ENCODE data around the gene LYRM4.

The LYRM4 gene

GRCh38 chr6:5180636-5181035 is 80.1 kb downstream of the LYRM4 start:
- Histone ChIP-seq H2AK5ac (ENCODE audit: low read length) (no peak overlapping the region), H3K79me2 (ENCODE audit: control insufficient read depth, insufficient read depth, low read length, poor library complexity) (no peaks in the 10 kb centered on the region), H3K4ac (ENCODE audit: low read depth, low read length) (no peak overlapping the region), H3K27ac (ENCODE audit: low read depth, low read length) (no peak overlapping the region), H2BK12ac (ENCODE audit: low read length) (no peak overlapping the region), H3K14ac (ENCODE audit: low read length) (no peak overlapping the region), H2BK120ac (ENCODE audit: insufficient read depth, low read length, poor library complexity) (no peak overlapping the region), H3K9ac (ENCODE audit: low read length) (no peak overlapping the region), H3K9me3 (ENCODE audit: insufficient read depth, low read depth, low read length) (no peaks in the 10 kb centered on the region), H3K36me3 (ENCODE audit: control insufficient read depth in 1 of 2, insufficient read depth in 2 of 2, low read length in 2 of 2) (no peaks in the 10 kb centered on the region), H4K12ac (ENCODE audit: low read depth, low read length) (no peak overlapping the region), H3K4me1 (ENCODE audit: control insufficient read depth in 1 of 2, insufficient read depth in 2 of 2, low read length in 2 of 2) (peaks cover 3 to 9% of the 10 kb centered on the region in 2 experiments), H3K18ac (ENCODE audit: low read length) (no peak overlapping the region), H3K4me3 (ENCODE audit: low read depth, low read length) (no peak overlapping the region), H4K8ac (ENCODE audit: low read depth, low read length) (no peak overlapping the region), H2BK5ac (ENCODE audit: low read depth, low read length, poor library complexity) (no peak overlapping the region), H2AFZ (ENCODE audit: insufficient read depth, low read length, poor library complexity) (no peak overlapping the region), H3K79me1 (ENCODE audit: low read length) (no peaks in the 10 kb centered on the region), H3K23ac (ENCODE audit: low read length) (peak overlapping the region; percentile 9), H3K4me2 (ENCODE audit: low read length) (no peak overlapping the region), H3K27me3 (ENCODE audit: insufficient read depth, low read length) (no peaks in the 10 kb centered on the region), H4K91ac (ENCODE audit: low read depth, low read length) (no peak overlapping the region)
- DNase-seq, result peak in 1 of 2 donors; percentile 52
- WGBS (ENCODE audit: extremely low coverage, insufficient coverage, insufficient read length), result no CpG with 5 or more reads among the region's 4 CpGs

GRCh38 chr6:5179917-5180316 is 80.8 kb downstream of the LYRM4 start:
- Histone ChIP-seq H2AK5ac (ENCODE audit: low read length) (no peak overlapping the region), H2BK120ac (ENCODE audit: insufficient read depth, low read length, poor library complexity) (no peak overlapping the region)

GRCh38 chr6:5178806-5179205 is 81.9 kb downstream of the LYRM4 start:
- no peak for DNase-seq
- WGBS (ENCODE audit: extremely low coverage, insufficient coverage, insufficient read length), result no CpG with 5 or more reads among the region's 2 CpGs
- H3K14ac ChIP-seq (ENCODE audit: low read length), result no peak overlapping the region
- no peak overlapping the region for H2AK5ac ChIP-seq (ENCODE audit: low read length)
- H3K79me1 ChIP-seq (ENCODE audit: low read length), result no peaks in the 10 kb centered on the region
- no peak overlapping the region for H3K23ac ChIP-seq (ENCODE audit: low read length)
- no peaks in the 10 kb centered on the region for H3K9me3 ChIP-seq (ENCODE audit: insufficient read depth, low read depth, low read length)
- H4K8ac ChIP-seq (ENCODE audit: low read depth, low read length), result no peak overlapping the region
- no peak overlapping the region for H3K4me2 ChIP-seq (ENCODE audit: low read length)
- H2BK5ac ChIP-seq (ENCODE audit: low read depth, low read length, poor library complexity), result no peak overlapping the region
- H3K27me3 ChIP-seq (ENCODE audit: insufficient read depth, low read length), result no peaks in the 10 kb centered on the region
- no peak overlapping the region for H3K27ac ChIP-seq (ENCODE audit: low read depth, low read length)
- no peaks in the 10 kb centered on the region for H3K36me3 ChIP-seq (ENCODE audit: control insufficient read depth in 1 of 2, insufficient read depth in 2 of 2, low read length in 2 of 2)
- H3K4me3 ChIP-seq (ENCODE audit: low read depth, low read length), result no peak overlapping the region
- H3K79me2 ChIP-seq (ENCODE audit: control insufficient read depth, insufficient read depth, low read length, poor library complexity), result no peaks in the 10 kb centered on the region
- no peak overlapping the region for H3K9ac ChIP-seq (ENCODE audit: low read length)
- no peak overlapping the region for H4K91ac ChIP-seq (ENCODE audit: low read depth, low read length)
- H2BK120ac ChIP-seq (ENCODE audit: insufficient read depth, low read length, poor library complexity), result no peak overlapping the region
- H3K18ac ChIP-seq (ENCODE audit: low read length), result no peak overlapping the region
- H3K4me1 ChIP-seq (ENCODE audit: control insufficient read depth in 1 of 2, insufficient read depth in 2 of 2, low read length in 2 of 2), result peaks cover 3 to 9% of the 10 kb centered on the region in 2 experiments
- no peak overlapping the region for H4K12ac ChIP-seq (ENCODE audit: low read depth, low read length)
- H2BK12ac ChIP-seq (ENCODE audit: low read length), result no peak overlapping the region
- H2AFZ ChIP-seq (ENCODE audit: insufficient read depth, low read length, poor library complexity), result no peak overlapping the region
- no peak overlapping the region for H3K4ac ChIP-seq (ENCODE audit: low read depth, low read length)

More at GRCh38 chr6:5179917-5180316, 80.8 kb downstream of the LYRM4 start:
- Histone ChIP-seq H4K12ac (ENCODE audit: low read depth, low read length) (no peak overlapping the region), H3K4ac (ENCODE audit: low read depth, low read length) (no peak overlapping the region), H3K4me2 (ENCODE audit: low read length) (no peak overlapping the region), H2AFZ (ENCODE audit: insufficient read depth, low read length, poor library complexity) (no peak overlapping the region), H3K27ac (ENCODE audit: low read depth, low read length) (no peak overlapping the region), H3K79me2 (ENCODE audit: control insufficient read depth, insufficient read depth, low read length, poor library complexity) (no peaks in the 10 kb centered on the region), H3K14ac (ENCODE audit: low read length) (no peak overlapping the region), H3K18ac (ENCODE audit: low read length) (no peak overlapping the region), H3K79me1 (ENCODE audit: low read length) (no peaks in the 10 kb centered on the region), H3K9me3 (ENCODE audit: insufficient read depth, low read depth, low read length) (no peaks in the 10 kb centered on the region), H3K27me3 (ENCODE audit: insufficient read depth, low read length) (no peaks in the 10 kb centered on the region), H4K91ac (ENCODE audit: low read depth, low read length) (no peak overlapping the region), H3K36me3 (ENCODE audit: control insufficient read depth in 1 of 2, insufficient read depth in 2 of 2, low read length in 2 of 2) (no peaks in the 10 kb centered on the region), H4K8ac (ENCODE audit: low read depth, low read length) (no peak overlapping the region), H3K9ac (ENCODE audit: low read length) (no peak overlapping the region), H3K23ac (ENCODE audit: low read length) (no peak overlapping the region), H3K4me1 (ENCODE audit: control insufficient read depth in 1 of 2, insufficient read depth in 2 of 2, low read length in 2 of 2) (peaks cover 3 to 9% of the 10 kb centered on the region in 2 experiments), H2BK12ac (ENCODE audit: low read length) (no peak overlapping the region), H2BK5ac (ENCODE audit: low read depth, low read length, poor library complexity) (no peak overlapping the region), H3K4me3 (ENCODE audit: low read depth, low read length) (no peak overlapping the region)
- WGBS (ENCODE audit: extremely low coverage, insufficient coverage, insufficient read length), result no CpG with 5 or more reads among the region's 5 CpGs
- DNase-seq, result no peak

- Histone ChIP-seq H3K4me1 (ENCODE audit: control insufficient read depth in 1 of 2, insufficient read depth in 2 of 2, low read length in 2 of 2) (peaks cover 2 to 4% of the 10 kb centered on the region in 2 experiments), H4K91ac (ENCODE audit: low read depth, low read length) (no peak overlapping the region), H3K79me2 (ENCODE audit: control insufficient read depth, insufficient read depth, low read length, poor library complexity) (no peaks in the 10 kb centered on the region), H3K9ac (ENCODE audit: low read length) (no peak overlapping the region), H3K14ac (ENCODE audit: low read length) (no peak overlapping the region), H2AK5ac (ENCODE audit: low read length) (no peak overlapping the region), H3K9me3 (ENCODE audit: insufficient read depth, low read depth, low read length) (no peaks in the 10 kb centered on the region), H4K8ac (ENCODE audit: low read depth, low read length) (no peak overlapping the region), H3K4ac (ENCODE audit: low read depth, low read length) (no peak overlapping the region), H3K18ac (ENCODE audit: low read length) (no peak overlapping the region), H3K4me3 (ENCODE audit: low read depth, low read length) (no peak overlapping the region), H4K12ac (ENCODE audit: low read depth, low read length) (no peak overlapping the region), H3K27ac (ENCODE audit: low read depth, low read length) (no peak overlapping the region), H3K4me2 (ENCODE audit: low read length) (no peak overlapping the region), H2BK120ac (ENCODE audit: insufficient read depth, low read length, poor library complexity) (no peak overlapping the region), H2BK12ac (ENCODE audit: low read length) (no peak overlapping the region), H2AFZ (ENCODE audit: insufficient read depth, low read length, poor library complexity) (no peak overlapping the region), H3K23ac (ENCODE audit: low read length) (no peak overlapping the region), H3K79me1 (ENCODE audit: low read length) (no peaks in the 10 kb centered on the region), H2BK5ac (ENCODE audit: low read depth, low read length, poor library complexity) (no peak overlapping the region), H3K27me3 (ENCODE audit: insufficient read depth, low read length) (no peaks in the 10 kb centered on the region), H3K36me3 (ENCODE audit: control insufficient read depth in 1 of 2, insufficient read depth in 2 of 2, low read length in 2 of 2) (no peaks in the 10 kb centered on the region)
- no CpG with 5 or more reads among the region's 6 CpGs for WGBS (ENCODE audit: extremely low coverage, insufficient coverage, insufficient read length)
- no peak for DNase-seq
Measured at GRCh38 chr6:5175635-5176034, 85.1 kb downstream of the LYRM4 start.

All from trophoblast cell (in vitro differentiated cells and primary cell).